Stimulated activated CD4-positive, alpha-beta T cell treated with anti-CD3 and anti-CD28 coated beads, Interleukin-4, amount 100 ng/mL, for 1 hour (primary cell): ENCODE results near the gene FBXW8.

ENCODE experiments used
- DNase-seq: peaks from one replicate; pipeline ENCODE4 v3.0.0-alpha.2; 2020

FBXW8 gene

DNA sequence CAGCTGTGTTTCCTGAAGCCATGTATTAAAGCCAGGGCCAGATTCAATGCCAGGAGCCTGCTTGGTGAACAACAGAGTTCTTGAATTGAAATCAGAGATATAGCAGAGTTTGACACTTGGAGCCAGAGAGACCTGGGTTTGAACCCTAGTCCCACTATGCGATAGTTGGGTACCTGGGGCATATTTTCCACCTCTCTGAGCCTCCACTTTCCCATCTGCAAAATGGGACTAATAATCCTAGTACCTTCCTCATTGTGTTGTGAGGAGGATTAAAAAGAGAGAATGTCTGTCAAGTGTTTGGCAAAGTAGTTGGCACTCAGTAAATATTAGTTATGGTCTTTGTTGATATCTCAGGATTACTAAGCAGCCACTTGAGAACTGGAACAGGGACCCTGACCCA is 23.5 kb upstream of the FBXW8 start:
- DNase-seq: no peak

DNA sequence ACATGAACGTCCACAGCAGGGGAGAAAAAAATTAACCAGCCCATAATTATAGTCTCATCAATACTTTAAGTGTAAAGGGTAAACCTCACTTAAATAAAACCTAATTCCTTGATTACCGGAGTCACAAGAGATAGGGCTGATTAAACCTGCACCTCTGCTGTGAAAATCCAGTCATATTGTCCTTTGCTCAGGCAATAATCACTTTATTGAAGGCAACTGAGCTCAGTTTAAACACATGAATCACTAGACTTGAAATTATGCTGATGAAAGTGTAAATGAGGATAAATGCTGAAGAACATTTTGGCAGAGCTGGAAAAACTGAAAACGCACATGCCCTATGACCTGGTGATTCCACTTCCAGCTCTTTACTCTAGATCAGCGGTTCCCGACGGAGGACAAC is 22.9 kb upstream of the FBXW8 start:
- DNase-seq: no peak

DNA sequence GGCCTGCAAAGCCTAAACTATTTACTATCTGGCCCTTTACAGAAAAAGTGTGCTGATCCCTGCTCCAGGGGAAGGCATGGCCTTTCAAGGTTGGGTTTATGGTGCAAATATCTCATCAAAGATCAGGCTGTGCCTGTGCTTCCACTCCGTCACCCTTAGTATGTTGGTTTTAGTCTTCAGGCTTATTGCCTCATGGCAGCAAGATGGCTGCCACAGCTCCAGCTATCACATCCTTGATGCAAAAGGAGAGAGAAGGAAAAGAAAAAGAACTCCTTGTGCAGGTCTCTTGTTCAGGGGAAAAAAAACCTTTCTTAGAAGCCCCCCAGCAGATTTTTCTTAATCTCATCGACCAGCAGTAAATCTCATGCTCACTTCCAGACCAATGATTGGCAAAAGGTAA is 20.4 kb upstream of the FBXW8 start:
- no peak for DNase-seq

DNA sequence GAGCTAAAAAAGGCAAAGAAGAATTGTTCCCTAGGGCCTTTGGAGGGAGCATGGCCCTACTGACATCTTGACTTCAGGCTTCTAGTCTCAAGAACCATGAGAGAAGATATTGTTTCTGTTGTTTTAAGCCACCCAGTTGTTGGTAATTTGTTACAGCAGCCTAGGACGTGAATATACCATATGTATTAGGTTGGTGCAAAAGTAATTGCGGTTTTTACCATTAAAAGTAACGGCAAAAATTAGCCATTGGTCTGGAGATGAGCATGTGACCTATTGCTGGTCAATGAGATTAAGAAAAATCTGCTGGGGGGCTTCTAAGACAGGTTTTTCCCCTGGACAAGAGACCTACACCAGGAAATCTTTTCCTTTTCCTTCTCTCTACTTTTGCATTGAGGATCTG is 19.7 kb upstream of the FBXW8 start:
- DNase-seq: no peak

DNA sequence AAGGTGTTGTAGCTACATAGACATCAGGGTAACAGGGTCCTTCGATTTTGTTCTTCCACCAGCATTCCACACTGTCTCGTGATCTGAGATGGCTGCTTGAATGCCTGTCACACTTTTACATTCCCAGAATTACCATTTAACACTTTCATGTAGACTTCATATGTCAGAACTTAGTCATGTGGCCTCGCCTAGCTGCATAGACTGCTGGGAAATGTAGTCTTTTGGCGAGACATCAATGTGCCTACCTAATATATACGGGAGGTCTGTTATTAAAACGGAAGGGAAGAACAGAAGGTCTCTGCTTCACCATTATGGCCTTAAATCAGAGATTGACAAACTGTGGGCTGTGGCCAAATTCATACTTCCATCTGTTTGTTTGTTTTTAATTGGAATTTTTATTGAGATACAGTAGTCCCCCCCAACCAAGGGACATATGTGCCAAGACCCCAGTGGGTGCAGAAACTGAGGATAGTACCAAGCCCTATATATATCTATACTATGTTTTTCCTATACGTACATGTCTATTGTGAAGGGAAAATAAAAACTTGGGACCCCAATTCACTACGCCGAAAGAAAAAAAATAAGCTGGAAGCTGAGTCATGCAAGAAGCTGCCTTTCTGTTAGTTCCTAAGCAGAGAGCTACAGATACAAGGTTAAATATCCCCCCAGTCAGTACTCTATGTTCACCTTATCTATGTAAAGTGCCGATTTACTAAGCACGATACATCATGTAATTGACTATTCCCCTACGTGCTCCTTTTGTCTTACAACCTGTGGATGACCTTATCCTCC is 18.2 kb upstream of the FBXW8 start:
- DNase-seq: no peak

DNA sequence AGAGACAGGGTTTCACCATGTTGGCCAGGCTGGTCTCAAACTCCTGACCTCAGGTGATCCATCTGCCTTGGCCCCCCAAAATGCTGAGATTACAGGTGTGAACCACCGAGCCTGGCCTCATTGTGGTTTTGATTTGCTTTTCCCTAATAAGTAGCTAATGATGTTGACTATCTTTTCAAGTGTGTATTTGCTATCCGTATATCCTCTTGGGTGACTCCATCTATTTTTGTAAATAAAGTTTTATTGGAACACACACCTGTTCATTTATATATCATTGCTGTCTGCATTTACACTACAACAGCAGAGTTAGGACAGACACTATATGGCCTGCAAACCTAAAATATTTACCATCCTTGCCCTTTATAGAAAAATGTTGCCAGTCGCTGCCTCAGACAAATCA is 15.8 kb upstream of the FBXW8 start:
- DNase-seq: no peak

DNA sequence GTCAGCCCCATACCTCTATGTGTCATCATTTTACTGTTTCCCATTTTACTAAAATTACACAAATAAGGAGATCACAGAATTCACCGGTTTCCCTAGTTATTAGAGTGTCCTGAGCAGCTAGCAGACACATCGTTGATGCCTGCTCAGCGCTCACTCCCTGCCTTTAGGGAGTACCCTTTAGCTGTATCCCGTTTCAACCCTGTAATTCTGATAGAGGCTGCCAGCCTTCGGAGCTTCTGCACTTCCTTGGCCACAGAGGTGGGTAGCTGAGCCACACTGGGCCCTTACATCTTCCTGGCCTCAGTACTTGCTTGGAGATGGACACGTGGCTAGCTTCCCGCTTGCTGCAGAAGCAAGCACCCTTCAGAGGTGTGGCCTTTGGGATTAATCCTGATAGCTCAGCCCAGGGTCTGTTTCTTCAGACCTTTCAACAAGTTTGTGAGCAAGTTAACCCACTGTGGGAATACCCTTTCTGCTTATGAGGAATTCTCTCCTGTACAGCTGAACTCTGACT is 14.3 kb upstream of the FBXW8 start:
- DNase-seq: no peak

DNA sequence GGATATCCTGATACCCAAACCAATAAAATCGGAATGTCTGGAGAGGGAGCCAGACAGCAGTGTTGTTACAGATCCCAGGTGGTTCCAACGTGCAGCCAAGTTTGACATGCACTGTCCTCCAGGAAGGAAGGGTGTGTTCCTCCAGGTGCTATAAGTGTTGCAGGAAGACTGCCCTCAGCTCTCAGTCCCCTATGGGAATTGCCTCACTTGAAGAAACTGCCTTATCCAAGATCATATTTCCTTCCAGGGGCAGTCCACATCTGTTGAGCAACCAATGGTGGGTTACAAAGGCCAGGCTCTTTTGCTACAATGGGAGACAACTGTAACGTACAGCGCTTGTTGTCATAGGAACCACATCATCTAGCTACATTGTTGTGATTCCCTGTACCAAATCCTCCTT is 13.3 kb upstream of the FBXW8 start:
- no peak for DNase-seq

DNA sequence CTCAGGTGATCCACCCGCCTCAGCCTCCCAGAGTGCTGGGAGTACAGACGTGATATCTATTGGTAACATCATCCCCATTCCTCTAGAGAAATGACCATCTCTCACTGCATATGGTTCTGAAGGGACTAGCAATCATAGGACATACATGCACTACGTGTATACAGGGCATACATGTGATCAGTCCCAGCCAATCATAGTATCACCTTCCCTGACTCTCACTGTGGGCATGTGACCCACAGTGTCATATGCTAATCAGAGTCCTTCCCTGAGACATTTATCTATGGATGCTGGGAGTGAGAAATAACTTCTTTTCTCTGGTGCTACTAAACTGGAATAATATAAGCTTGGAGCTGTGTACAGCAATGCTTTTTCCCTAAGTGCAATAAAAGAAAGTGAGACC is 12.1 kb upstream of the FBXW8 start:
- DNase-seq: no peak

DNA sequence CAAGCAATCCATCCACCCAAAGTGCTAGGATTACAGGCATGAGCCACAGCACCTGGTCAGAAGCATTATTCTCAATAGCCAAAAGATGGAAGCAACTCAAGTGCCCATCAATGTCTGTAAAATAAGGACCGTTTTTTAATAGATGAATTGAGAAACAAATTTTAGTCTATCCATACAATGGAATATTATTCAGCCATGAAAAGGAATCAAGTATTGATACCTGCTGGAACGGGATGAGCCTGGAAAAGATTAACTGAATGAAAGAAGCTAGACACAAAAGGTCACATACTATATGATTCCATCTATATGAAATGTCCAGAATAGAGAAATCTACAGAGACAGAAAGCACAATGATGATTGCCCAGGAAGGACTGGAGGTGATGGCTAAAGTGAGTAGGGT is 9.1 kb upstream of the FBXW8 start:
- DNase-seq: no peak

DNA sequence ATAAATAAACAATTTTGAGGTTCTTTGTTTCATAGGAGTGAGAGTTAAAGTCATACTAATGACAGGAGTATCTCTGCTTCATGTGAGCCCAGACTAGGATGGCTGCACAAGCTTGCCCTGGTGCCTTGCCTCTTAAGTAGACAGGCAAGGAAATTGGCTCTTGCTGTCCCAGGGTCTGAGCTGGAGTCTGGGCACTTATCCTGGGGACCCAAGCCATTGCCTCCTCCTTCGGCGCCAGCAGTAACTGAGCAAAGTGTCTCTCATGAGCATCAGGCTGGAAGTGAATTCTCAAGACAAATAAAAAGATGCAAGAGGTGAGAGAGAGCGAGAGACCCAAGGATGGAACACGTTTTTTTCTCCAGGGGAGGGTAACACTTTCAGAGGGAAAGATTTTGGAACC is 6.9 kb upstream of the FBXW8 start:
- no peak for DNase-seq

DNA sequence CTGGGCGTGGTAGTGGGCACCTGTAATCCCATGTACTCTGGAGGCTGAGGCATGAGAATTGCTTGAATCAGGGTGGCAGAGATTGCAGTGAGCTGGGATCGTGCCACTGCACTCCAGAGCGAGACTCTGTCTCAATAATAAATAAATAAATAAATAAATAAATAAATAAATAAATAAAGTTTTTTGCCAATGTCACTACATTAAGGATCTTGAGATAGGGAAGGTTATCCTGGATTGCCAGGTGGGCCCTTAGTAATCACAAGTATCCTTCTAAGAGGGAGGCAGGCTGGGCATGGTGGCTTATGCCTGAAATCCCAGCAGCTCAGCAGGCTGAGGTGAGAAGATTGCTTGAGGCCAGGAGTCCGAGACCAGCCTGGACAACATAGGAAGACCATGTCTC is 4.5 kb upstream of the FBXW8 start:
- no peak for DNase-seq

DNA sequence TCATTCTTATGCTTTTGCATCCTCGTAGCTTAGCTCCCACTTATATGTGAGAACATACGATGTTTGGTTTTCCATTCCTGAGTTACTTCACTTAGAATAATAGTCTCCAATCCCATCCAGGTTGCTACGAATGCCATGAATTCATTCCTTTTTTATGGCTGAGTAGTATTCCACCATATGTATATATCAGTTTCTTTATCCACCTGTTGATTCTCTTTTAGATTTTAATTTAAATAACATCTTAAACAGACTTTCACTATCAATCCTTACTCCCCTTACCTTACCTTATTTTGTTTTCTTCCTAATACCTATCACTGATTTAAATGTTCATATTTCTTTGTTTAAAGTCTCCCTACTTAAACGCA is 488 bp upstream of the FBXW8 start:
- DNase-seq: no peak

DNA sequence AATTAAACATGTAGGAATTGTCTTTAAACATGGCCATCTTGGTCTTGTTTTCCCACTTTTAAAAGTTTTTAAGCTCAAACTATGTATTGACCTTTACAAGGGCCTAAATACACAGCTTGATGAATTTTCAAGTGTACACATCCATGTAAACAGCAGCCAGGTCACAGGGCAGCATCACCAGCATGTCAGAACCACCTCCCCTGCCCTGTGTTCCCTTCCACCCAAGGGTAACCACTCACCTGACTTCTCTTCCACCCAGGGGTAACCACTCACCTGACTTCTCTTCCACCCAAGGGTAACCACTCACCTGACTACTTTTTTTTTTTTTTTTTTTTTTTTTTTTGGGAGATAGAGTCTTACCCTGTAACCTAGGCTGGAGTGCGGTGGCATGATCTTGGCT is 4.6 kb downstream of the FBXW8 start:
- no peak for DNase-seq

DNA sequence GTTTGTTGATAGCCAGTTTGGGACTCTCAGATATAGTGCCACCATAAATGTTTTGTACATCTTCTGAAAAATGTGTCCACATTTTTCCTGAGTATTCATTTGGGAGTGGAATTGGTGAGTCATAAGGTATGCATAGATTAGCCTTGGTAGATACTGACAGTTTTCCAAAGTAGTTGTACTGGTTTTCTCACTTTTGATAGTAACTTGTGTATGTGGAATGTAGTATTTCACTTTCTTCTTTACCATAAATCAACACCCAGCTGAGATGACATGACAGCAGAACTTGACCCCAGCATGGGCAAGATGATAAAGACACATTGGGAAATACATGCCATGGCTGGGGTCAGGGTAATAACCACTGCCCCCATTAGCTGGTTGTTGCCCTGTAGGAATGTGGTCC is 5.4 kb downstream of the FBXW8 start:
- no peak for DNase-seq

DNA sequence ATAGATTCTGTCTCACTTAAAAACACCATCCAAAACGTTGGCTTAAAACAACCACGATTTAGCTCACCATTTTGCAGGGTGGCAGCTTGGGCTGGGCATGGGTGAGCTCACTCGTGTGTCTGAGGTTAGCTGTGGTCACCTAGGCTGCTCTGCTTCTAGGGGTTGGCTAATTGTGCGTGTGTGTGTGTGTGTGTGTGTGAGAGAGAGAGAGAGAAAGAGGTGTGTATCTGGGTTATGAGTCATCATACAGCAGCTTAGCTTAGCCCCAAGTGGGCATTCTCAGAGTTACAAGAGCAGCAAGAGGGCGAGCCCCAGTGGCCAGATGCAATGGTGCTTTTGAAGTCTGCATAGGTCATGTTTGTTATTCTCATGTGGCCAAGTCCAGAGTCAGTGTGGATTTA is 6.0 kb downstream of the FBXW8 start:
- DNase-seq: no peak

DNA sequence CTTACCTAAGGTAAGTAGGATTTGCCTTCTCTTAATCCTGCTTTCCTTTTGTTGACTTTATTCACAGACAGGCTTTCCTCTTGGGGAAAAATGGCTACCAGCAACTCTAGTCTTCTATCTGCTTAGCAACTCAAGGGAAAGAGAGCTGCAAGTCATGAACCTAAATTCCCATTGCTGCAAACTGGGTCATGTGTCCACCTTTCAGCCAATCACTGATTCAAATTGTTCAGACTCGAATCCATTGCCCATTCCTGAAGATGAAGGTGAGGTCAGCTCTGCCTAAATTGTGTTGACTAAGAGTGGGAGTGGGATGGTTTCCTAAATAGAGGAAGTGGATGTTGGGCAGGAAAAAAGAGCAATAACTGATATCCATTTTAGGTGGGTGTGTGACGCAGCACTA is 7.7 kb downstream of the FBXW8 start:
- DNase-seq: no peak

DNA sequence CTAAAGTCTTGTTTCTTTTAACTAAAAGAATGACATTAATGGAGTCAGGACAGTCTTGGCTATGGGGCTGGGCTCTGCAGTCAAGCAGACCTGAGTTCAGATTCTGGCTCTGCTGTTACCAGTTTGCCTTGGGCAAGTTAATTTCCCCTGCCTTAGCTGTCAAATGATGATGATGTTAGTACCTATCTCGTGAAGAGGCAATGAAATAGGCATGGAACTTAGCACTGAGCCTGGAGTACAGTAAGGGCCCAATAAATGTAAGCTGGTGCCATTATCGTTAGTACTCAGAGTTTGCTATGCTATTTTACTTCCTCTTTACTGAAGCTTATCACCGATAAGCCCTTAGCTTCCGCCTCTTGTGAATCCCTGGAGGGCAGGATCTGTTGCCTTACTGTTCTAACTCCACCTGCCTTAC is 8.5 kb downstream of the FBXW8 start:
- no peak for DNase-seq

DNA sequence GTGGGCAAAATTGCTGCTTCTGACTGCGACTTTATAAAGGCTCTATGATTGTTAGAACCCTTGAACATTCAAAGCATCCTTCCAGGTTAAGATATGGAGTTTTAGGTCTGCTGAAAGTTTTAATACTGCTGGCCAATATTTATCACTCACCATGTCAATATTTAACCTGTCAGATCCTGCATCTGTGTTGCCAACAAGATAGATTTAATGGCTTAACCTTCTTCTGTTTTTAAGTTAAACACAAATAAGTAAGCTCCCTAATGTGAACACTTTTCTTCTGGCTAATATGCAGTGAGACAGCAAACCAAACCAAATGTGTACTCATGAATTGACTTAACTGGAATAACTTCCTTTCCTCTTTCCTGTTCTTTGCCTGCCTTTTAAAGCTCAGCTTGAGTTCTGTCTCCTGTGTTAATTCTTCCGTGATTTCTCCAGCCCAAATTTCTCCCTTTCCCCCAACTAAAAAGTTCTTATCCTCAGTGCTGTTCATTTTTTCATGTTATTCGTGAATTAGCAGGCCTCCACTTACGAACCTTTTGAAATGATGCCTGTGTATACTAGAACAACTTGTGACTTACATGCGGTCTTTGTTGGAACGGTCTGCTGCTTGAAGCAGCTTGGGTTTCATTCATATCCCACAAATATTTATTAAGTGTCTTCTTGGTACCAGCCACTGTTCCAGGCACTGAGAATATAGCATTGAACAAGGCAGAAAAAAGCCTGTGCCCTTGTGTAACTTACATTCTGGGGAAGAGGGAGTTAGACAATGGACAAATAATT is 9.1 kb downstream of the FBXW8 start:
- DNase-seq: no peak

DNA sequence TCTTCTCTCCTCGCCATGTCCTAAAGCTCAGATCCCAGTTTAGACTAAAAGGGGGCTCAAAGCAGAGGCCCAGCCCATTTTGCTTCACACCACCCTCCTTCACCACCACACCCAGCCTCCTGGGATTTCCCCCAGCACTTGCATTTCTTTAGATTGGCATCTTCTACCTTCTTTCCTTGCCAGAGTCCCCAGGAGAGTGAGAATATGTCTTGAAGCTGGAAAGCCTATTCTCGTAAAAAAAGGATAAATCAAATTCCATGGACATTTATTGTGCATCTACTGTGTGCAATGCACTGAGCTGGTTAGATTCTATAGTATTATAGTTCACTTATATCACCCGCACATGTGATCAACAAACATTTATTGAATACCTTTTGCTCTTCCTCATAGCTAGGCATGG is 10.2 kb downstream of the FBXW8 start:
- DNase-seq: no peak

DNA sequence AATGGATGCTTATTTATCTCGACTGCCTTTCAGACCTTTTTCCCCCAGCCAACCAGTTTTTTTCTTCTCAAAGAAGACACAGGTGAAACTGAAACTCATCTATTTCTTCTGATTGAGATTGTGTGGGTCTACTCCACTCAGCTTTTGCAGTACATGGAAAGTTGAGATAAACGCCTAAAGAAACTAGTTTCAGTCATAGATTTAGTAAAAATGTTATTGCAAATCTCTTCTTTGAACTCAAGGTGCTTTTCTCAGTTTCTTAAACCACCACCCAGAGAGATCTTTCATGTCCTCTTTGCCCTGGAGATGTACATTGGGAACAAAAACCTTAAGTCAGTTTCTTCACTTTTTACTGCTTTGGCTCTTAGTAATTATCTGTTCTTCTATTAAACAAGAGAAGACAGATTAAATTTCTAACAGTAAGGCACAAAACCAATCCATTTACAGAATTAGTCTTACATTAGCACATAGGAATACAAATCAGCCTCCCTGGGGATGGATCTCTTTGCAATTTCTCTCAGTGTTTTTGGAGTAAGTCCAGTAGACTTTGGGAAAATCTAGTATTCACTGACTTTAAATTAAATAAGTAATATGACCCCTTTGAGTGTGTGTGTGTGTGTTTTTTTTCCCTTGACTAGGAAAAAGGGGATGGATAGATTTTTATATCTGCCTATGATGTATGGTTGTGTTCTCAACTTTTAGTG is 11.6 kb downstream of the FBXW8 start:
- no peak for DNase-seq

DNA sequence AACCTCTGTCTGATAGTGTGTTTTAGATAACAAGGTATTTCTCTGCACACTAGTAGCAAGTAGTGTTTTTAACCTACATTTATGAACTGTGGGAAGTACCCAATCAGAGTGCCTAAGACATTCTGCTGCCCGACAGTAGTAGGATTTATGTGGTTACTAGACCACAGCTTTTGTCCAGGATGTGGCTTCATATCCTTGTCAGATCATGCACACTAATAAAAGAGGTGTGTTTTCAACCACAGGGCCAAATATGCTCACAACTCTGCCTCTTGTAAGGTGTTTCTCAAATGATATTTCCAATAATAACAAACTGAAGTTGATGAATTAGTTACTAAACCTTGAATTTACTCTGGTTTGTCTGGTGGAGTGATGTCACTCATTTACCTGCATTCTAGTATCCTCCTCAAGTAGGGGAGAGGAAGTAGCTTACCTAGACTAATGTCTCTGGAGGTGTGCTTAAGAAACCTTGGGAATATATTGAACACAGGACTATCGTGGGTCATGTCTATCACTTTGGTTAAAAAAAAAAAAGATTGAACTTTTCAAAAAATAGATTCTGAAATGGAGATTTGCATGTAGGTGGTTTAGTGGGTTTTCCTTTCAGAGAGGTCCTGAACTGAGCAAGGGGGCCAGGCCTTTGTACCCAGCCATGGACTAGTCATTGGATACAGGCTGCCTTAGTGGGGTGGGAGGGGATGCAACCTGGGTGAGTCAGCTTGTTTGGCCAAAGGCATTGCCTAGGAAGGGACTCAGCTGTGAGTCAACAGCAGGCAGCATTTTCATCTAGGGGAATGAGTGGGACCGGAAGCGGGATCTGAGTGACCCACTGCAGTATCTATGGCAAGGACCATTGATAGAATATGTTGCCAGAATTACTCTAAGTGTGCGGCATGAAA is 14.1 kb downstream of the FBXW8 start:
- no peak for DNase-seq
